NCI-H128 (cell line): ENCODE data around the gene SCN3A.

ENCODE experiments used
- DNase-seq: peaks from one replicate; lab custom pipeline; 2025; ENCODE audit not compliant: unreplicated experiment; lab: John Stamatoyannopoulos, UW

The SCN3A gene

DNA sequence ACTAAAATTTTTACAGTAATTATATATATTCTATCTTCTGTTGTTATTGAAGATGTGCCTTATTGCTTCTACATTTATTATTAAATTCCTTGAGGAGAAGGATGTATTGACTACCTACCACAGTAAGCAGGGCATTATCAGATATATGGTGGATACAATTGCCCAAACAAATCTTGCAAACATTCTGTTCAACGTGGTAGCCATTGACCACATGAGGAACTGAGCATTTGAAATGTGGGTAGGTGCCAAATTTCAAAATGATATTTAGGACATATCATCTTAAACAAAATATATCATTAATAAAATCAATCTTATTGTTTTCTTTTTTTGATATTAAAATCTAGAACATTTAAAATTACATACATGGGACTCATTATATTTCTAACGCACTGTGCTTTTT is 11.1 kb downstream of the SCN3A start:
- DNase-seq: no peak

DNA sequence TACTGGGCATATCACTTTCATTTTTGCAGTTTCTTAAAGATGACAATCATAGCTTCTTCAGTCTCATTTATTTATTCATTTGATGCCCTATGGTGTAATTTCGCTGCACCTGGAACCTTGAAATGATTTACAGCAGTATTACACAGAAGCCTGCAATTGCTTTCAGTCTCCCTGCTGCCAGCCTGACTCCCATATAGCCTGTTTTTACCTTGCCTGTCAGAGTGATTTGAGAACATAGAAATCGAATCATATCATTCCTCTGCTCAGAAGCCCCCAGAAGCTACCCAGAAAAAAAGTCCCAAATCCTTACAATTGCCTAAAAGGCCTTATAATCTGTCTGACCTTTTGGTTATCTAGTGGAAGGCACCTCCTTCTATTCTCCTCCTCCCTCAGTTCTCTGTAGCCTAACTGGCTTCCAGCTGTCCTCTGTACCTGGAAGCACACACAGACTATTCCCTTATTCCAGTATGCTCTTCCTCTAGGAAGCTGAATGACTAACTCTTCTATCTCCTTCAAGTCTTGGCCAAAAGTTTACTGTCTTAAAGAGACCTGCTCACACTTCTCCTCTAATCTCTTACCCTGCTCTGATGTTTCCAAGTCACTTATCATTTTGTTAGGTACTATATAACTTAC is 12.6 kb downstream of the SCN3A start:
- no peak for DNase-seq

DNA sequence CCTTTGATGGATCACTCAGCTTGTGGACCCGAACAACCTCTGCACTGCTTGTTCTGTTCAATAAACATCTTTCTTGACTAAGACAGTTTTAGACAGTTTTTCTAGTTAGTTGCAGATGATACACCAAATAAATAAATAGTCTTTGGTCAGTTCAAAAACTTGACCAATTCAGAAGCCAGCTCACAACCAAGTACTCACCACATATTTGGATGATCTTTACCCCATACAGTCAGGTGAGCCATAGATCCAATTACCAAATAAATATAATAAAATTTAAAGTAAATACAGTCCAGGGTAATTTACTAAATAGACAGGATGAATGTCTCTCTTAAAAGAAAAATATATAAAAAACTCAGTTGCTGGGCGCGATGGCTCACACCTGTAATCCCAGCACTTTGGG is 18.2 kb downstream of the SCN3A start:
- DNase-seq: no peak

DNA sequence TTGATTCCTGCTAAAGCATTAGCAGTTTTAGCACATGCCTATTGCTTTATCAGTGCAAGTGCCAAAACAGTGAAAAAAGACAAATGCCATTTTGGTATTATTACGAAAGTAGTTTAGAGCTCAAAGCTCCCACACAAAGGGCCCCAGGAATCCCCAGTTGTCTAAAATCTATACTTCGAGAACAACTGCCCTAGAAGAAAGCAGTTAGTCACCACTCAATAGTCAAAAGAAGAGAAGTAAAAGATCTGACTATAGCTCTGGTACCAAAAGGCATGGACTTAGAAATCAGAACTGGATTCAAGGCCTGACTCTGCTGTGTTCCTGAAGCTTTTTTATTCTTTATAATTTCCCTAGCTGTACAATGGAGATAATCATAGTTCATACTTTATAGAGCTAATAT is 21.8 kb downstream of the SCN3A start:
- DNase-seq: no peak

DNA sequence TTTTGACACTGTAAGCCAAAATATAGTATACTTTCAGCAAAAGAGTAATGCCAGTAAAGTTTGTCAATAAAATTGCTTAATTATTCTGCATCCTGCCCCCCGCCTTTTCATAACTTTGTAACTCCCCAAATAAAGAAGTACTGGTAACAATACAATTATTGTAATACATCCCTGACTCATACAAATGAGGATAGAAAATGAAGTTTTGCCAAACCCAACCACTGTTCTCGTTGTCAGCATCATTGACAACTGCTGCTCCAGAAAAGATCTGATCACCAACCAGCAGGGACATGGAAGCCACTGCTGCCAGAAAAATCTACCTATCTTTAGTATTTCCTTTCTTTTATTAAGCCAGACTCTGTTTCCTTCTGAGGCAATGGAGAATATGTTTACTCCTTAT is 27.1 kb downstream of the SCN3A start:
- DNase-seq: no peak

DNA sequence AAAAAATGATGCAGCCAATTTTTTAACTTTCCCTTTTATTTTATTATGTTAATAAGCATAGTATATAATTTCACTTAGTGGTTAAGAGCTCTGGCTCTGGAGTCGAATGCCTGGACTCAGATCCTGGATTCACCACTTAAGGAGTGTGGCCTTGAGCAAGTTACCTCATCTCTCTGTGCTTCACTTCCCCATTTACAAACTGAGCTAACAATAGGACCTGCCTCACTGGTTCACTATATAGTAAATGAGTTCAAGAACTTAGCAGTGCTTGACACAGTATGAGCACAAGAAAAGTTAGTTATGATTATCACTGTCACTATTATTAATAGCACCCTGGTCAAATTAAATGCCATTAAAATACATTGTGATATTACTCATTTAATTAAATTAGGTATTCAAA is 30.6 kb downstream of the SCN3A start:
- no peak for DNase-seq

DNA sequence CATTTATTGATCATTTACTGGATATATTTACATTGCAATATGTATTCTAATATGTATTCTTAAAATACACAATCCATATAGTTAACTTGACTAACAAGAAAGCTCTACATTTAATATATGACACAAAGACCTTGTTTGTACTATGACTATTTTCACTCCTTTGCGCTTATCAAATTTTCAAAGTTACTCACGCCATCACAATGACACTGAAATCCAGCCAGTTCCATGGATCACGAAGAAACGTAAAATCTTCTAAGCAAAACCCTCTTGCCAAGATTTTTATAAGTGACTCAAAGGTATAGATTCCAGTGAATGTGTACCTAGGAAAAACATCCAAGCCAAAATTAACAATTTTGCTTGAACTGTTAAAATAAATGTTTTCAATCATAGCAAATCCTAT is 39.6 kb downstream of the SCN3A start:
- DNase-seq: no peak

DNA sequence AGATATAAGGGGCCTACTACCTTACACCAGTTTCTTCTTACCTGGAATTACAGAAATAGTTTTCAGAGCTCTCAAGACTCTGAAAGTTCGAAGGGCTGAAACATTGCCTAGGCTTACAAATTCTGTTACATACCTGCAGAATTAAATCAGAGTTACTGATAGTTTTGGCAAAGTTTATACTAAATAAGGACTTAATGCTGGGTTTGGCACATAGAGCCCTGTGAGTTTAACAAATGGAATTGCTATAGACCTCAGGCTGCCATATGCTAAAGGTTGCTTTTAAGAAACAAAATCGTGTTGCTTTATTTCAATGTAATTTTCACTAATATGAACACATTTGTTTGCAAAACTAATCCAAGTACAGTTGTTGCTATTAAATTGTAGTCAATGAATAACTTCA is 40.1 kb downstream of the SCN3A start:
- DNase-seq: no peak

DNA sequence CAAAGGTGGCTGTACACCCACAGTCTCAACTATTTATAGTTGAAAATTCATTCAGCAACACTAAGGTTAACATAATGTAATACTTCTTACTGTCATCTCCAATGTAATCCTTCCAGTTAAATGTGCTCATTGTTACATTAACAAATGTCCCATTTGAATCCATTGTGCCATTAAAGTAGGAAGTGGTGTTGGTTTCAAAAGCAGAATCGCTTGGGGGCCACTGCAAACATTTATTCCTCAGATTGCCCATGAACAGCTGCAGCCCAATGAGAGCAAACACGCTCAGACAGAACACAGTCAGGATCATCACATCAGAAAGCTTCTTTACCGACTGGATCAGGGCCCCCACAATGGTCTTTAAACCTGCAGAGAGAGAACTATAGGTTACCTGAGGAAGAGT is 41.4 kb downstream of the SCN3A start:
- DNase-seq: no peak

DNA sequence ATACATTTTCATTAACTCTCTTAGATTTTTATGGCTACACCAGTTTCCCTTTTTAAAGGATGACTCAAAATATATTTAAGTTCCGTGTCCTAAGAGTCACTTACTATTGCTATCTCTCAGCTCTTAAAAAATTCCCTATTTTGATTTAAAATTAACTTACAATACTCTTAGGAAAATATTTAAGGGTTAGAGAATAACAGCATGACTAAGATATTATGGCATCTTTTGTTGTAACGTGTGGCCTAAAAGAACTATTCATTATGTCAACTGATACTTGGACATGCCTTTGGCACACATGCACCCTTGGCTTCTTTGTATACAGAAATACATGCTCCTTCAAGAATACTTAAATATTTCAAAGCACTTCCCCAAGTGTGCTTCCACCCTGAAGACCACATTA is 42.3 kb downstream of the SCN3A start:
- DNase-seq: no peak

DNA sequence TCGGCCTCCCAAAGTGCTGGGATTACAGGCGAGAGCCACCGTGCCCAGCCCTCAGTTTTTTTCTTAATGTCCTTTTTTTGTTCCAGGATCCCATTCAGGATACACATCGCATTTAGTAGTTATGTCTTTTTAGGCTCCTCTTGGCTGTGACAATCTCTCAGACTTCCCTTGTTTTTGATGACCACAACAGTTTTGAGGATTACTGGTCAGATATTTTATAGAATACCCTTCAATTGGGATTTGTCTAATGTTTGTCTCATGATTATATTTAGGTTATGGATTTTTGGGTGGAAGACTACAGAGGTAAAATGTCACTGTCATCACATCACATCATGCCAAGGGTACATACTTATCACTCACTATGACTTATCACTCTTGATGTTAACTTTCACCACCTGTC is 46.7 kb downstream of the SCN3A start:
- no peak for DNase-seq

DNA sequence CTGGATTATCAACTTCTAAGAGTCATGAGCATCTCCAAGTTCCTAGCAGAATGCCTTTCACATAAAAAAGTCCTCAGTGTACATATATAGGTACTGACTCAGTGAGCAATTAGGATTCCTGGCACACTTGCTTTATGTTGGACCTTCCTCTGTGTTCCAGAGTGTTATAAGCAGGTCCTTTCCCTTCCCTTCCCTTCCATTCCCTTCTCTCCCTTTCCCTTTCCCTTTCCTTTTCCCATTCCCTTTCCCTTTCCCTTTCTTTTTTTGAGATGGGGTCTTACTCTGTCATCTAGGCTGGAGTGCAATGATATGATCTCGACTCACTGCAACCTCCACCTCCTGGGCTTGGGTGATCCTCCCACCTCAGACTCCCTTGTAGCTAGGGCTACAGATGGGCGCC is 48.7 kb downstream of the SCN3A start:
- DNase-seq: no peak

DNA sequence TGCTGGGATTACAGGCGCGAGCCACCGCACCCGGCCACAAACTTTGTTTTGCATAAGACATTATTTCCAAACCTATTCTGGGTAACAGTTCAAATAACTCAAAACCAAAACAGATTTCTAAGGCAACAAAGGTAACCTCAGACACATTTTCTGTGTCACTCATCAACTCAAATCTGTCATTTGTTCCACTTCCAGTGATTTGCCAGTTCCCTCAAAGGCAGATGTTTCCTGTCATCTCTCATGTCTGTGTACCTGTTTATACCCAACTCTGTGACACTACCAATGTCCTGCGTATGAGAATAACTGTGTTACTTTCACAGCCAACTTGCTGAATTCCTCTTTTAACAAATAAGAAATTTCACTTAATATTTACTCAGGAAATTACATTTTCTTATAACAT is 54.4 kb downstream of the SCN3A start:
- no peak for DNase-seq

DNA sequence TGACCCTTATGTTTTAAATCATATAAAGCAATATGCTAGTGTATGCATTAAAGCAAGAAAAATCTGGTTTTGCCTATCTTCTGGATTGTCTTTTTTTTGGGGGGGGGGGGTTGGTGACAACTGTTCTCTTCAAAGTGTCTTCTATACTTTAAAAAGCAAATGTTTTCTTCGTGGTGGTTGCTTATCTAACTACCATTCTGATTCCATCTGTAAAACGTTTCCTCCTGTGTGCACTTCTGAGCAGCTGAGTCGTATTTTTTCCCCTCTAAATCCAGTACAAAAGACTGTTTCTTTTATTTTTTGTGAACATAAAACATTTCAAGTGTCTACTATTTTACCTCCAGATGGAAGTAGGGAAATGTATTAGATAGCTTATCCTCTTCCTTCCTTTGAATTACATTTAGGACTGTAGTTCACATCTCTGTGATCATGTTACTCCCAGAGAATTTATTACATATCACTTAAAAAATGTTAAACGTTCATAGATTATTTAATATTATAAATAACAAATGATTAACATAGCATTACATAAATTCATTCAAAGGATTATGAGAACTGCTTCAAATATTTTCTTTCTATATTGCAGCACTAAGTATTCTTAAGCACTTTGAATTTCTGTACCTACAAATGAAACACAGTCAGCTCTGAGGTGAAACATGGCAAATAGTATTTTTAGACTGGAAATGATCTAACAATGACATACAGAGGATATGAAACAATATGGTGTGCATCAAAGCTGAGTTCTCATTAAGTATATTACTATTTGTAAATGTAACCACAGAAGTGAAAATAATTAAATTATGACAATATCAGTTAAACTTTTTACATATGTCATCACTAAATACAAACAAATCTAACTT is 56.4 kb downstream of the SCN3A start:
- no peak for DNase-seq

DNA sequence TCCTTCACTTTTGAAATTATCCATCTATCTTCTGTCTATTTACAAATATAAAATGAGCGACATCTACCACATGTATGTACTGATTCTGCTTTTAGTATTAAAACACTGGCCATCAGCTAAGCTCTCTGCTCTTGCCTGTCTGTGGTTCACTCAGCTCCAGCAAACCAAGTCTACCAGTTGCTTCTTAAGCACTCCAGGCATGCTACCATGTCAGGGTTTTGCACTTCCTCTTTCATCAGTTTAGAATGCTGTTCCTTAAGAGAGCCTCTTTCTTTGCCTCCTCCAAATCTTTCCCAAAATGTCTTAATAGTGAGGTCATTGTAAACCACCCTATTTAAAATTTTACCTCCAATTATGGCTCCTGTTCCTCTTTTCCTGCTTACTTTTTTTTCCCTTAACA is 59.5 kb downstream of the SCN3A start:
- no peak for DNase-seq

DNA sequence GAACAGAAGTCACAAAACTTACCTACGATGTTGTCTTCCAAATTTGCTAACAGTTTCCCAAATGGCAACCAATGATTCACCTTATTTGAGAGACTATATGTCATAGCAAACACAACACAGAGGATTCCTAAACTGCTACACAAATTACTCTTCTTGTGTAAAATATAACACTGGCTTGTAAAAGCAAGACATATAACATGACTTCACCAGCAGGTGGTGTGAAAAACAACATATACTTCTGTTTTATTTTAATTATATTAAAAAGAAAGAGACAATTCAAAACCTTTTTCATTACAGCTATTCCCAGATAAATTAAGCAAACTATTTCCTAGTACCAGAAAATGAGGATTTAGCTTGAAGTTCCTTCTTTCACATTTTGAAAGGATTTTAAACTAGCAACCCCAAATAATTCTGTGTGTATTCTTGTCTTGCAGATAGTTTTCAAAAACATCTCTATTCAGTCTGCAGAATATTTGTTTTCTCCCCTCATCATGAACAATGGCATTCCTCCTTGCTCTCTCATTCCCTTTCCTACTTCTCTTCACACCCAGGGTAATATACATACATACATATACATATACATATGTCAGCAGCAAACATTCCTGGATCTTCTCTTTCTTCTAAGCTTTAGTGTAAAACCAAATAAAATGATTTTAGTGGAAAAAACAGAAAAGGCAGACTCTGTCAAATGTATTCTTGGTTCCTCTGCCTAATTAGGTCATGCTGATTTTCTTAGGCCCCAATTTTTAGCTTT is 62.1 kb downstream of the SCN3A start:
- DNase-seq: no peak

DNA sequence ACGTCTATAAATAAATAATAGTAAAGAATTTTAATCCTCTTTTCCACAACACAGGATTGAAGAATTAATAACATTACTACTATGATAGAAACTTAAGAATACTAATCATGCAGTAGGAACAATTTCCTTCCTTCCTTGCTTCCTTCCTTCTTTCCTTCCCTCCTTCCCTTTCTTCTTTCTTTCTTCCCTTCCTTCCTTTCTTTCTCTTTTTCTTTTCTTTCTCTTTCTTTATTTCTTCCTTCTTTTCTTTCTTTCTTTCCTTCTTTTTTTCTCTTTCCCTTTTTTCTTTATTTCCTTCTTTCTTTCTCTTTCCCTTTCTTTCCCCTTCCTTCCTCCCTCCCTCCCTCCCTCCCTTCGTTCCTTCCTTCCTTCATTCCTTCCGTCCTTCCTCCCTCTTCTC is 77.6 kb downstream of the SCN3A start:
- DNase-seq: no peak

DNA sequence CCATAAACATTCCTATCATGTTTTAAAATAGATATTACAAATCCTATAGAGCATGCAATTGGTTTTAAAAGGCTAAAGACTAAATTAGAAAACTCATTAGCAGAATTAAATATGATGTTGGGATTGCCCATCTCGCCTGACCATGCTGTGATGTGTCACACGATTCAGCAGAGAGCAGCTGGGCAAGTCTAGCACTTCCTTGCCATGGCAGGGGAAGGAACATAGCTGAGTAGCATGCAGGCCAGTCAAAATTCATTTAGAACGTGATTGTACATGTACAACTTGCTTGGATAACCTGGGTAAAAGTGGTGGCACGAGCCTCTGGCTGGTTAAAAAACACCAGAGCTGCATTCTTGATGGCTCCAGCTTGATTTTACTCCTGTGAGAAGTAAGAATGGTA is 81.3 kb downstream of the SCN3A start:
- no peak for DNase-seq

DNA sequence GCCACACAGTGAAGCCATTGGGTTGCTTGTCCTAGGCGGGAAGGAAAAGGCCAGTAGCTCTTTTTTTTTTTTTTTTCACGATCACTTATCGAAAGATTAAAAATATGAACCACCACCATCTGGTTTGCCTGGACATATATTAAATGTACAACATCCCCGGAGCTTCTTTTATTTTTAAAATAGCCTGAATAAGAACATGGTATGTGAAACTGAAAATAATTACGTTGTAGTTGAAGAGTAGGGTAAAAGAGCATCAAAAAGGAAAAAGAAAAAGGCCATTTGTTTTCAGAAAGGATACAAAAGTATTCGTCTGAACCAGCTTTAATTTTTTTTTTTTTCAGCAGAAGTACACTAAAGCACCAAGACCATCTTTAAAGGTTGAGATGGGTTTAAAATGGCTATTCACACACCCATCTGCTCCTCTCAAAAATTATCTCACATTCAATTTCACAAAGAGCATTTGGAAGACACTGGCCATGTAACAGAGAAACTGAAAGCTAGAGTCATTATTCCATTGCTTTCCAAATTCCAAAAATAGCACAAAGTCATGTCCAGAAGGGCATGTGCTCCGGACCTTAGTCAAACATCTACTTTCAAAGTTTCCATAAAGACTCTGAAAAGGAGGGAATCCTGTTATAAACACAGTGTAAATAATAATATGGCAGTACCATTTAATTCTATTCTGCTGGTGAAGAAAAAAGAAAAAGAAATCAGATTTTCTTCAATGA is 82.9 kb downstream of the SCN3A start:
- no peak for DNase-seq

DNA sequence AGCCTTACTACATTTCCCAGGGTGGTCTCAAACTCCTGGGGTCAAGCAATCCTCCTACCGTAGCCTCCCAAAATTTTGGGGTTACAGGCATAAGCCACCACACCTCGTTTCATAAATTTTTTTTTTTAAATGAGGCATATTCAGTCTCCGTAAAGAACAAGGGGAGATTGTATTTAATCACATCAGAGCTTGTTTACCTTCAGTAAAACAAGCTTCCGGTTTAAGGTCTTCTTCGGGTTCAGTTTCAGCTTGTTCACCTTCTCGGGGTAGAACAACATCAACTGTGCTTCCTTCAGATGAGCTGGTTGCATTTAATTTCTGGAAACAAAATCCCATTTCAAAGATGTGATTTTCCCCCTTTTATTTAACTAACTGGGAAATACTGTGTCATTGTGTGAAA is 88.6 kb downstream of the SCN3A start:
- no peak for DNase-seq

DNA sequence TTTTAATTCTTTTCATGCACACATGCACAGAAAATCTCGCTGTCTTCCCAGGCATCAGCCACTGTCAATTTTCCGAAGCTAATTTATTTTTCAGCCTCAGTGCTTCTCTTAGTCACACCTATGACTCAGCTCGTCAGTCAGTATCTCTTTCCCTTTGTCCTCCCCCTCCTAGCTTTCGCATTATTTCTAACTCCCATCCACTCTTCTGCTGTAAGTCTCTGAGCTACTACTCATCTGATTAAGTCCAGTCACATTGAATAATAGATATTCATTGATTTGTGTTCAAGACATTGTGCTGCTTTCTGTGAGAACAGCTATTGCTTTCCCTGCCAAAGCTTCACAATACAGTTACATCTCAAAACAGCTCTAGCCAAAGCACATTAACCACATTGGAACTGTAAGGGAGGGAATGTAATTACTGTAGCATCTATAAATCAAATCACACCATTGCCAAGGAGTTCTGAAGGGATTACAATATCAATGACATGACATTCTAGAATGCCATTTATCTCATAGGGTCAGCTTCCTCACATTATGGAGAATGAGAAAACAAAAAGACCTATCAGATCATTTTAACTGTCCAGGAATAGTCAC is 89.4 kb downstream of the SCN3A start:
- DNase-seq: no peak
